GOT3 (cell line): ENCODE measurements around the gene PHGDH.
"Not testable (repeated sequence)": the region's sequence is repeated elsewhere in the genome, so short reads cannot be mapped to it uniquely, and the experiment has no call there.

Experiments
- DNase-seq: peaks from one replicate; lab custom pipeline; 2025; ENCODE audit warnings: mixed read lengths; lab: John Stamatoyannopoulos, UW

Gene PHGDH

GRCh38 chr1:119766374-119766794, 54.6 kb downstream of the PHGDH start:
- DNase-seq: no peak

- DNase-seq: no peak
Observed at GRCh38 chr1:119767486-119767885, 55.8 kb downstream of the PHGDH start.

GRCh38 chr1:119768778-119769177, 57.0 kb downstream of the PHGDH start, which contains the start of gene HMGCS2:
TSS of gene HMGCS2 (minus strand) at chr1:119768905. CDS start at chr1:119768844, 61 bp downstream.
- DNase-seq: no peak

GRCh38 chr1:119771016-119771415, 59.3 kb downstream of the PHGDH start:
- DNase-seq: no peak

GRCh38 chr1:119771770-119772169, 60.0 kb downstream of the PHGDH start:
- DNase-seq: no peak

GRCh38 chr1:119772298-119772697, 60.6 kb downstream of the PHGDH start:
- no peak for DNase-seq

- no peak for DNase-seq
Observed at GRCh38 chr1:119773711-119774241, 62.0 kb downstream of the PHGDH start.

GRCh38 chr1:119774746-119775490, 63.2 kb downstream of the PHGDH start:
- DNase-seq: no peak

- DNase-seq: no peak
Observed at GRCh38 chr1:119778359-119778758, 66.6 kb downstream of the PHGDH start.

GRCh38 chr1:119778886-119779560, 67.3 kb downstream of the PHGDH start:
- no peak for DNase-seq

- DNase-seq: no peak
Observed at GRCh38 chr1:119779869-119780356, 68.2 kb downstream of the PHGDH start.

- DNase-seq: no peak
Observed at GRCh38 chr1:119781434-119782210, 69.9 kb downstream of the PHGDH start.

- no peak for DNase-seq
Observed at GRCh38 chr1:119782631-119783325, 71.0 kb downstream of the PHGDH start.

GRCh38 chr1:119783354-119784185, 71.8 kb downstream of the PHGDH start:
- DNase-seq: no peak

GRCh38 chr1:119784191-119784781, 72.6 kb downstream of the PHGDH start:
- no peak for DNase-seq

GRCh38 chr1:119786046-119786445, 74.3 kb downstream of the PHGDH start:
- not testable (repeated sequence) for DNase-seq

- DNase-seq: not testable (repeated sequence)
Observed at GRCh38 chr1:119786473-119787050, 74.8 kb downstream of the PHGDH start.

GRCh38 chr1:119787776-119788175, 76.0 kb downstream of the PHGDH start:
- no peak for DNase-seq

- DNase-seq: no peak
Observed at GRCh38 chr1:119790451-119791198, 78.9 kb downstream of the PHGDH start.
